SH-SY5Y (cell line): ENCODE results near the gene ADAMTS17.

ENCODE experiments used
- GATA2 ChIP-seq: IDR thresholded peaks from 2 replicates; pipeline ENCODE4 v1.6.1; 2011; ENCODE audit warnings: mild to moderate bottlenecking, low read depth, low read length
- GATA3 ChIP-seq: IDR thresholded peaks from 2 replicates; pipeline ENCODE4 v1.6.1; 2011; ENCODE audit warnings: low read depth, mild to moderate bottlenecking, low read length, moderate library complexity

GRCh38 chr15:99983886-99984286, 357.9 kb downstream of the ADAMTS17 start:
- TF ChIP-seq GATA2 (no peak), GATA3 (no peak)
